Choroid plexus epithelial cell (primary cell): ENCODE measurements around the gene LMBRD1.
"Not testable (repeated sequence)": the region's sequence is repeated elsewhere in the genome, so short reads cannot be mapped to it uniquely, and the experiment has no call there.

ENCODE experiments used
- DNase-seq: peaks from one replicate; pipeline ENCODE4 v3.0.0-alpha.2; 2010; ENCODE audit warnings: low read depth
- H3K4me3 ChIP-seq: 2 replicates; pipeline ENCODE4 v1.5.1; 2011; ENCODE audit warnings: low read depth, mild to moderate bottlenecking, control low read depth, low read length, moderate library complexity
- CTCF ChIP-seq: conservative IDR thresholded peaks from 2 replicates; pipeline ENCODE4 v1.5.1; 2011; ENCODE audit warnings: low read depth, mild to moderate bottlenecking, control low read depth, inconsistent platforms, low read length, moderate library complexity

The LMBRD1 gene

DNA sequence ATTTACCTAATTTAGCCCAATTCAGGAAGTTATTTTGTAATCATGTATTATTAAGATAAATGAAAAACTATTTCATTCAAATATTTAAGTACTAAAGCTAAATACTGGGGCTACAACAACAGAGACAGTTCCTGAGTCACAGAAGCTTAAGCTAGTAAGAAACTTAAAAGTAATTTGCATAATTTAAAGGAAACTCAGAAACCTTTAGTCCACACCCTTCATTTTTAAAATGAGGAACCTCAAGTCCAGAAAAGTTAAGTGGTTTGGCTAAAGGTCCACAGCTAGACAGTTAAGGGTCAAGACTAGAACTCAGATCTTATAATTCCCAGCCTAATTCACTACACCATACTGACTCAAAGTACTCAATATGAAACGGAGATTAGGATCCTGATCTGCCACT, 7.2 kb downstream of the LMBRD1 start:
- no peak for TF ChIP-seq CTCF
- no peak overlapping the region for H3K4me3 ChIP-seq
- no peak for DNase-seq

DNA sequence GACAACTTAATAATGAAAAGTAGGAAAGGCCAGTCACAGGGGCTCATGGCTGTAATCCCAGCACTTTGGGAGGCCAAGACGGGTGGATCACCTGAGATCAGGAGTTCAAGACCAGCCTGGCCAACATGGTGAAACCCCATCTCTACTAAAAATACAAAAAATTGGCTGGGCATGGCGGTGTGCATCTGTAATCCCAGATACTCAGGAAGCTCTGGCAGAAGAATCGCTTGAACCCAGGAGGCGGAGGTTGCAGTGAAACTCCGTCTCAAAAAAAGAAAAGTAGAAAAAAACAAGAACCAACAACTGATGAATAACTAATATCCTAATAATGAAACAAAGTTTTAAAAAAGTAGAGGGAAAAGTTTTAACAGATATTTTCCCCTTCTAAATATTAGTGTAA, 9.4 kb downstream of the LMBRD1 start:
- not testable (repeated sequence) for H3K4me3 ChIP-seq

GRCh38 chr6:69785697-69786096, 11.1 kb downstream of the LMBRD1 start:
- no peak overlapping the region for H3K4me3 ChIP-seq
- no peak for TF ChIP-seq CTCF
- no peak for DNase-seq

More for the DNA sequence above, 9.4 kb downstream of the LMBRD1 start:
- not testable (repeated sequence) for DNase-seq

- no peak overlapping the region for H3K4me3 ChIP-seq
- no peak for DNase-seq
- no peak for TF ChIP-seq CTCF
Observed at GRCh38 chr6:69784595-69785377, 12.0 kb downstream of the LMBRD1 start.

DNA sequence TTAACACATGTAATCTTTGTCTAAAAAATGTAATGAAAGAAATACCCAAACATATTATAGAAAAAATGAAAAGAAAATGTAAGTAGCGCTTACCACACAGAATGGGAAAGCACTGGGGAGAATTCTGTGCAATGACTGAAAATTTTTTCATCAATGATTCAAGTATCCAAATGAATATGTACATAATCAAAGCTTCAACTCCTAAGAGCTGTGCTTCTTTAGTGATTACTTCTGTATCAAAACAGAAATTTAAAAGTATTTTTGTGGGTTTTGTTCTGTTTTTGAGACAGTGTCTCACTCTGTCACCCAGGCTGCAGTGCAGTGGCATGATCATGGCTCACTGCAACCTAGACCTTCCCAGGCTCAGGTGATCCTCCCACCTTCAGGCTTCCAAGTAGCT, 13.7 kb downstream of the LMBRD1 start:
- TF ChIP-seq CTCF: no peak
- no peak overlapping the region for H3K4me3 ChIP-seq
- no peak for DNase-seq

GRCh38 chr6:69780585-69781178, 16.1 kb downstream of the LMBRD1 start:
- TF ChIP-seq CTCF: no peak
- no peak for DNase-seq
- H3K4me3 ChIP-seq: no peak overlapping the region

DNA sequence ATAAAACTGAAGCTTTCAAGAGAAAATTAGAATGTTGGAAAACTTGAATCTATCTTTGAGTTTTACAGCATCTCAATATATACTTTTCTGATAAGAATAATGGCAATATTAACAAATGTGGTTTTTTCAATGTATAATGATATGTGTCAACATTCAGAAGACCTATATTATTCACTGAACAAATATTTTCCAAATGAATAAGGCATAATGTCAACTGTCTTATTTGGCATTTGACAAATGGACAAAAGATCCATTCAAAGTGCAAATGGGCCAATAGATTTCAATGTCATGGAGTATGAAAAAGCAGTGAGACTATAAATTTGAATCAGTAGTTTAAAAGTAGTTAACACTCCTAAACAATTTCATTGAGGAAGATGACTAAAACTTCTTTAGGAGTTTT, 20.9 kb downstream of the LMBRD1 start:
- TF ChIP-seq CTCF: no peak
- no peak overlapping the region for H3K4me3 ChIP-seq
- no peak for DNase-seq
